HAP-1 (cell line): ENCODE results near the gene ULK1.

Experiments used
- DNase-seq, 2 experiments: peaks; one replicate each; pipeline ENCODE4 v3.0.0-alpha.2; 2016 to 2020; ENCODE audit warnings: low spot score in 2 of 2
- H3K27me3 ChIP-seq: fragments of 250-450 bp; sonication (Bioruptor Pico); 2 replicates; pipeline ENCODE4 v1.5.1; 2020; ENCODE audit warnings: low read depth, mild to moderate bottlenecking, moderate library complexity
- H3K36me3 ChIP-seq: fragments of 250-450 bp; sonication (Bioruptor Pico); replicated peaks from 2 replicates; pipeline ENCODE4 v1.5.1; 2020; ENCODE audit warnings: mild to moderate bottlenecking
- H3K4me1 ChIP-seq: fragments of 250-450 bp; sonication (Bioruptor Pico); 2 replicates; pipeline ENCODE4 v1.5.1; 2020; ENCODE audit warnings: mild to moderate bottlenecking
- H3K4me3 ChIP-seq: fragments of 250-450 bp; sonication (Bioruptor Pico); 2 replicates; pipeline ENCODE4 v1.5.1; 2020; ENCODE audit warnings: mild to moderate bottlenecking, moderate library complexity
- H3K9me3 ChIP-seq: fragments of 250-450 bp; sonication (Bioruptor Pico); 2 replicates; pipeline ENCODE4 v1.5.1; 2020; ENCODE audit warnings: mild to moderate bottlenecking, moderate library complexity
- in situ Hi-C: fragments of 300-500 bp; cut with MboI; formaldehyde crosslinking; loops from 3 replicates; pipeline ENCODE4 v1.14.3; 2020; ENCODE audit warnings: low sequenced_read_pairs, inconsistent platforms, mixed read lengths

Gene ULK1

DNA sequence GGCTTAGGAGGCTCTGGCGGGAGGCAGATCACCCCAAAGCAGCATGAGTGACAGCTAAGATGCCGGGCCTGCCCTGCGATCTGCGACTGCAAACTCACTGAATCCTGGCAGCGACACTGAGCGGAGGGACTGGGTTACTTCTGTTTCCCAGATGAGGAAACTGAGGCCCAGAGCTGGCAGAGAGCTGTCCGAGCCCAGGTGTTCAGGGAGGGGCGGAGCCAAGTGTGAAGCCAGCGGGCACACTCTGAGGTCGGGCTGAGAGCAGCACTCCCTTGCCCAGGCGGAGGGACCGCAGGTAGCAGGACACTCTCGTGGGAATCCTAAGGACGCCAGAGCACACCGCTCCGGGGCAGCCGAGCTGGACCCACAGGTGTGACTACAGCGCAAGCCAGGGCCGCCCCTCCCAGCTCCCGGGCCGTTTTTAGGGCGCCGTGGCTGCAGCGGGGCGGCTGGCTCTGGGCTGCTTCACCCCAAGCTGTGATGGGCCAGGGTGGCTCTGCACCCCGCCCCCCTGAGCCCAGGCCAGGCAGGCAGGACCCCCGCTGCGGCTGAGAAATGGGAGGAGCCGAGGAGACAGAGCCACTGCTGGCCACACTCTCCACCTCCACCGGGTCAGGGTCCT, 38.8 kb upstream of the ULK1 start:
- Histone ChIP-seq H3K36me3 (peaks cover 5% of the 10 kb centered on the region), H3K4me1 (peaks cover 7% of the 10 kb centered on the region), H3K9me3 (no peaks in the 10 kb centered on the region), H3K4me3 (no peak overlapping the region), H3K27me3 (no peaks in the 10 kb centered on the region)
- in situ Hi-C loops, result no loop called here
- no peak for DNase-seq

DNA sequence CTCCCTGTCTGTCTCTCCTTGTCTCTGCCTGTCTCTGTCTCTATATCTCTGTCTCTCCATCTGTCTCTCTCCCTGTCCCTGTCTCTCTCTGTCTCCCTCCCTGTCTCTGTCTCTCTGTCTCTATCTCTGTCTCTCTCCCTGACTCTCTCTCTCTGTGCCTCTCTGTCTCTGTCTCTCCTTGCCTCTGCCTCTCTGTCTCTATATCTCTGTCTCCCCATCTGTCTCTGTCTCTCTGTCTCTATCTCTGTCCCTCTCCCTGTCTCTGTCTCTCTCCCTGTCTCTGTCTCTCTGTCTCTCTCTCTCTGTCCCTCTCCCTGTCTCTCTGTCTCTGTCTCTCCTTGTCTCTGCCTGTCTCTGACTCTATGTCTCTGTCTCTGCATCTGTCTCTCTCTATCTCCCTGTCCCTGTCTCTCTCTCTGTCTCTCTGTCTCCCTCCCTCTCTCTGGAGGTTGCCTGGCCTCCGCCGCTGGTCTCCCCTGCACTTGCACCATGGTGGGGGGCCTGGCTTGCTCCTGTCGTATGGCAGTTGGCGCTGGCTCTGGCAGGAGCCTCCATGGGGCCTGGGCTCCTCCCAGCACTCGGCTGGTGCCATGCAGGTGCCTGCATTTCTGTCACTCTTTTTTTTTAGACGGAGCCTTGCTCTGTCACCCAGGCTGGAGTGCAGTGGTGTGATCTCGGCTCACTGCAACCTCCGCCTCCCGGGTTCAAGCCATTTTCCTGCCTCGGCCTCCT, 37.9 kb upstream of the ULK1 start:
- in situ Hi-C loops, result no loop called here
- H3K9me3 ChIP-seq, result no peaks in the 10 kb centered on the region
- no peaks in the 10 kb centered on the region; the same call in 1 of the 2 replicates for H3K36me3 ChIP-seq
- H3K27me3 ChIP-seq, result no peaks in the 10 kb centered on the region
- no peak for DNase-seq
- H3K4me1 ChIP-seq, result peaks cover 14% of the 10 kb centered on the region
- no peak overlapping the region for H3K4me3 ChIP-seq

DNA sequence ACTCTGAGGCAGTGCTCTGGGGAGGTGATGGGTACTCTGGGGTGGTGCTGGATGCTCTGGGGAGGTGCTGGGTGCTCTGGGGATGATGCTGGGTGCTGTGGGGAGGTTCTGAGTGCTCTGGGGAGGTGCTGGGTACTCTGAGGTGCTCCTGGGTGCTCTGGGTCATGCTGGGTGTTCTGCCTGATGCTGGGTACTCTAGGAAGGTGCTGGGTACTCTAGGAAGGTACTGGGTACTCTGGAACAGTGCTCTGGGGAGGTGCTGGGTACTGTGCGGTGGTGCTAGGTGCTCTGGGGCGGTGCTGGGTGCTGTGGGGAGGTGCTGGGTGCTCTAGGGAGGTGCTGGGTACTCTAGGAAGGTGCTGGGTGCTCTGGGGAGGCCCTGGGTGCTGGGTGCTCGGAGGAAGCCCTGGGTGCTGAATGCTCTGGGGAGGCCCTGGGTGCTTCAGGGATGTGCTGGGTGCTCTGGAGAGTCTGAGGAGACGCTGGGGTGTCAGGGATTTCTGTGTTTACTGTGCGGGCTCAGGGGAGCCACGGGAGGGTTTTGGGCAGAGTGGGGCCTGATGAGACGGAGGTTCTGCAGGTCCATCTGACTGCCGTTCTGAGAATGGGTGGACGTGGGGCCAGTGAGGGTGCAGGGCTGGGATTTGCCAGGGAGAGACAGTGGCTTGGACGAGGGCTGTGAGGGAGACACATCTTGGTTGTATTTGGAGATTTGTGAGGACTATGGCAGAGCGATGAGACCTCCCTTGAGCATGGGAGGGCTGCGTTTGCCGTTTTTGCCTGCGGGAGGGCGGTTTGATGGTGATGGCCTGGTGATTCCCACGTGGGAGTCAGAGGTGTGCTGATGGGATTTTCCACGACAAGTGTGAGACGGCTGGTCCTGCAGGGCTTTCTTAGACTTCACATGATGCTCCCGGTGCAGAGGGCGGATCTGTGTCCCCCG, 36.2 kb upstream of the ULK1 start:
- no peak overlapping the region for H3K4me3 ChIP-seq
- H3K9me3 ChIP-seq, result no peaks in the 10 kb centered on the region
- H3K27me3 ChIP-seq, result no peaks in the 10 kb centered on the region
- no peaks in the 10 kb centered on the region for H3K36me3 ChIP-seq
- H3K4me1 ChIP-seq, result peaks cover 19% of the 10 kb centered on the region
- in situ Hi-C loops, result no loop called here
- DNase-seq, result no peak

DNA sequence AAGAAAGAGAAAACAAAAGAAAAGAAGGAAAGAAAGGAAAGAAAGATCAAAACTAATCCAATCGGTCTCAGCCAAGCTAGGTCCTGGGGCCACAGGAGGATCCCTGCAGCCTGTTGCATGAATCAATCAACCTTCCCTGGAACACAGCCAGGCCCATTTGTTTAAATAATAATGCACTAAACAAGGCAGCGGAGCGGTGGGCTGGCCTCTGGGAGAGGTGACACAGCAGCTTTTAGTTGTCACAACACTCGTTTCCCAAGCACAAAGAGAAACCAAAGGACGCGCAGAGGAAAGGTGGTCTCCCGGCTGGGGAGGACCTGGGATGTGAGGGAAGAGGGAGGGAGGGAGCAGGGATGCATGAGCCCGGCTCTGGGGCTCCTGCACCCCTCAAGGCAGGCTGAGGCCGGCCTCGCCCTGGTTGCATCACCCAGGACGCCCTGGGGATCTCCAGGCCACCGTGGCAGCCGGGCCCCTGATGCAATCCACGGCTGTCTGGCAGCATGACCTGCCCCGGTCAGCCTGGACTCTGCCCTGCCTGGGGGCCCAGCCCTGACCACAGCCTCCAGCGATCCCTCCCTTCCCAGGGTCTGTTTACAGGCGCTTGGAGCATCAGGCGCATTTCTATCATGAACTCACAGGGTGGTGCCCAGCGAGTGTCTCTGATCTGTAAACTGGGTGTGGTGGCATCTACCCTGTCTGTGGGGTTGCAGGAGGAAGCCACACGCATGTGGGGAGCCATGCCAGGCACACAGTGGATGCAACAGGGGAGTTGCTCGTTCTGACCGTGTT, 33.8 kb upstream of the ULK1 start:
- in situ Hi-C loops, result no loop called here
- peak overlapping the region; percentile 21 for H3K4me3 ChIP-seq
- peak; percentile 92 to 97 for DNase-seq
- no peaks in the 10 kb centered on the region for H3K9me3 ChIP-seq
- H3K27me3 ChIP-seq, result no peaks in the 10 kb centered on the region
- H3K36me3 ChIP-seq, result no peaks in the 10 kb centered on the region
- peaks cover 19% of the 10 kb centered on the region for H3K4me1 ChIP-seq

DNA sequence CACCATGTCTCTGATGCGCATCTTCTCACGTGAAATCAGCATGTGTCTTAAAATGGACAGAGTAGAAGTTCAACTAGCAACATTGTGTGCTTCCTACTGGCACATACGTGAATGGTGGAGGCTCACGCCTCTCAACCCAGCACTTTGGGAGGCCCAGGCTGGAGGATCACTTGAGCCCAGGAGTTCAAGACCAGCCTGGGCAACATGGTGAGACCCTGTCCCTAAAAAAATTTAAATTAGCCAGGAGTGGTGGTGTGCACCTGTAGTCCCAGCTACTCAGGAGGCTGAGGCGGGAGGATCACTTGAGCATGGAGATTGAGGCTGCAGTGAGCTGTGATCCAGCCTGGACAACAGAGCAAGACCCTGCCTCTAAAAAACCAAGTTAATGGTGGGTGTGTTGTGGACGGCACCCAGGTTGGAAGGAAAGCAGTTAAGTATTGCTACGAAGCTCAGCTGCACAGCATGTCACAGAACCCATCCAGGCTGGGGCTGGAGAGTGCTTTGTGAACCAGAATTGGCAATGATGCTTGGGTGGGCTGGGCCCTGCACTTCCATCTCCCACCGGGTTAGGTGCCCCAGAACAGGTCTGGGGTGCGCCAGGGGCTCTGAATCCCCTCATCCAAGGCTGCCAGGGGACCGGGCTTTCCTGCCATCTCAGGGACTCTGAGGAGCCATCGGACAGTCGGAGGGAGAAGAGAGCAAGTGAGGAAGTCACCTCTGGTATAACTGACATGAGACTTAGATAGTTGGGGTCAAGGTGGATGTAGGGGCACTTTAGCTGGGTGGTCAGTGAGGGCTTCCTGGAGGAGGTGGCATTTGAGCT, 33.0 kb upstream of the ULK1 start:
- in situ Hi-C loops, result no loop called here
- H3K27me3 ChIP-seq, result no peaks in the 10 kb centered on the region
- no peak for DNase-seq
- H3K4me1 ChIP-seq, result peaks cover 19% of the 10 kb centered on the region
- H3K9me3 ChIP-seq, result no peaks in the 10 kb centered on the region
- no peak overlapping the region for H3K4me3 ChIP-seq
- H3K36me3 ChIP-seq, result no peaks in the 10 kb centered on the region

DNA sequence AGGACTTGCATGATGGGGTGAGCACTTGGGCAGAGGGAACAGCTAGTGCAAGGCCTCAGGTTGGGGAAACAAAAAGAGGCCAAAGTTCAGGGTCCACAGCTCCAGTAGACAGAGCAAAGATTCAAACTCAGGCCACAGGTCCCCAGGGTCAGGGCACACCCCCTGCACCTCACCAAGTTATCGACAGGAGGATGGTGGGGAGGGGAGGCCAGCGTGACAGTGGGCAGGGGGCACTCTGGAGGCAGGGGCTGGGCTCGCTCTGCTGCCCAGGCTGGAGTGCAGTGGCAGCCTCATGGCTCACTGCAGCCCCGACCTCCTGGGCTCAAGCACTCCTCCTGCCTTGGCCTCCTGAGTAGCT, 32.4 kb upstream of the ULK1 start:
- Histone ChIP-seq H3K4me1 (peaks cover 19% of the 10 kb centered on the region), H3K27me3 (no peaks in the 10 kb centered on the region), H3K9me3 (no peaks in the 10 kb centered on the region), H3K36me3 (no peaks in the 10 kb centered on the region), H3K4me3 (no peak overlapping the region)
- in situ Hi-C loops, result no loop called here
- no peak for DNase-seq

DNA sequence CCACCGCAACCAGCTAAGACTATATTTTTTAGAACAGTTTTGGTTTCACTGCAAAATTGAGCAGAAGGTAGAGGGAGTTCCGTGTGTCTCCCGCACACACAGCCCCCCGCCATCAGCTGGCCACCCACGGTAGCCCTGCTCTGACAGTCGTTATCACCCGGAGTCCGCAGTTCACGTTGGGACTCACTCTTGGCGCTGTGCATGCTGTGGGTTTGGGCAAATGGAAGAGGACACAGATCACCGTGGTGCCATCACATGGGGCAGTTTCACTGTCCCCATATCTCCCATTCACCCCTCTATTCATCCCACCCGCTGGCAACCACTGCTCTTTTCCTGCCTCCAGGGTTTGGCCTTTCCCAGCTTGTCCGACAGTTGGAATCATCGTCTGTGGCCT, 31.8 kb upstream of the ULK1 start:
- in situ Hi-C loops, result no loop called here
- no peaks in the 10 kb centered on the region for H3K27me3 ChIP-seq
- no peak overlapping the region for H3K4me3 ChIP-seq
- DNase-seq, result no peak
- no peaks in the 10 kb centered on the region for H3K9me3 ChIP-seq
- H3K36me3 ChIP-seq, result no peaks in the 10 kb centered on the region
- peaks cover 19% of the 10 kb centered on the region for H3K4me1 ChIP-seq

DNA sequence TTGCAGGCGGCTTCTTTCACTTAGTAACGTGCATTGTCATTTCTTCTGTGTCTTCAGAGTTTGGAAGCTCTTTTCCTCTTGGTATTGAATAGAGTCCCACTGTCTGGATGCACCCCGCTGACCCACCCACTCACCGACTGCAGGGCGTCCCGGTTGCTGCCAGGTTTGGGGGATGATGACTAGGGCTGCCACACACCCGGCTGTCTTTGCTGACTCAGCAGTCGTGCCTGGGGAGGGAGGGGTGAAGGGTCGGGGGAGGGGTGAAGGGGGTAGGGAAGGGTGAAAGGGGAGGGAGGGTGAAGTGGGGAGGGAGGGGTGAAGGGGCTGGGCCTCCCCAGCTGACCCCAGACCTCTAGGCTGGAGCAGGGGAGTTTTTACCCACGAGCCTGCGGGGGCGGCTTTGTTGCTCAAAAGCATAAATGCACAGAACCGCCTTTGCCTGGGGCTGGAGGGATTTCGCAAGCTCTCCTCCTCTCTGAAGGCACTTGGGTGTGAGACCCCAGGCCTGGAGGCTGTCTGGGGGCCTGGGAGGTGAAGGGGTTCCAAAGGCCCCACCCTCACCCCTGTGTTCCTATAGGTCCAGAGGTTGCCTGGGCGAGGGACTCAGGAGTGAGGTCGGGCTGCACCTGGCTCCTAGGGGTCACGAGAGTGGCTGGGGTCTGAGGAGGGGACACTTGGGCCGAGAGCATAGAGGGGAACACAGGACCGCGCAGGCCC, 31.3 kb upstream of the ULK1 start:
- no peaks in the 10 kb centered on the region for H3K27me3 ChIP-seq

DNA sequence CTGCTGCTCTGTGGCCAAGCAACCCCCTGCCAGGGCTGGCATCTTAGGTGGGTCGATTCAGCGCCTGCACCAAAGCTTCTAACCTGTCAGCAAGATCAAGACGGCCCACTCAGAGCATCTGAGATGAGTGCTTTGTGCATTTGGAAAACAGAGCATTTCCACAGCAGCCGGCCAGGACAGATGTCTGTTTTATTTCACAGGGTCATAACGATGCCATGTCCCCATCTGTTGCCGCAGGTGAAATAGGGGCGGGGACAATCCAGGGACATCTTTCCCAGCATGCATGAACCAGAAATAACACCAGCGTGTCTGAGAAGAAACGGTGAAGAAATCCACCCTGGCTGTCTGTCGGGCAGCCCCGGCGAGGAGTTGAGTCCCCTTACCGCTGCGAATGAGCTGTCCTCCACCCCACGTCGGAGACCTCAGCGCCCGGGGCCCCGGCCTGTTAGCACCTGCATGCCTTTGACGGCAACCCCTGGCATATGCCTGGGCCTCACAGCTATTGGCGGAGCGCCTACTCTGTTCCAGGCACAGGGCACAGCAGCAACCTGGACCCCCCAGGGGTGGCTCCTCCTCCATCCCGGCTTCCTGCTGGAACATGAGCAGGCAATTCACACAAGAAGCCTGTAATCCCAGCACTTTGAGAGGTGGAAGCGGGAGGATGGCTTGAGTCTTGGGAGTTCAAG, 30.6 kb upstream of the ULK1 start:
- in situ Hi-C loops, result no loop called here
- Histone ChIP-seq H3K4me1 (peaks cover 19% of the 10 kb centered on the region), H3K36me3 (no peaks in the 10 kb centered on the region), H3K9me3 (no peaks in the 10 kb centered on the region), H3K27me3 (no peaks in the 10 kb centered on the region), H3K4me3 (no peak overlapping the region)
- DNase-seq, result no peak

More for the DNA sequence above, 31.3 kb upstream of the ULK1 start:
- DNase-seq, result peak in 1 of 2 experiments; percentile 52
- Histone ChIP-seq H3K36me3 (no peaks in the 10 kb centered on the region), H3K9me3 (no peaks in the 10 kb centered on the region), H3K4me3 (no peak overlapping the region), H3K4me1 (peaks cover 19% of the 10 kb centered on the region)
- in situ Hi-C loops, result no loop called here

DNA sequence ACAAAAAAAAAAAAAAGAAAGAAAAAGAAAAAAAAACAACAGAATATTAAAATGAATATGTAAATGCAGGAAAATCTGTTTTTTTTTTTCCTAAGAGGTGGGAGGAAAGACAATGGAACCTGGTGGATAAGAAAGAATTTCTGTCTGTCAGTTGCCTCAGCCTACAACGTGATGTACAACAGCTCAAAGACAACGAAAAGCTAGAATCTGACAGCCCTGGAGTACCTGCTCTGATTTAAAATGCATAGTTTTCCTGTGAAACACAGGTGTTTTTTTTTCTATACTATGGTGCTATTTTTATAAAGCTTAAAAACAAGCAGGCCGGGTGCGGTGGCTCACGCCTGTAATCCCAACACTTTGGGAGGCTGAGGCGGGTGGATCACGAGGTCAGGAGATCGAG, 30.0 kb upstream of the ULK1 start:
- no peak for DNase-seq
- Histone ChIP-seq H3K36me3 (no peaks in the 10 kb centered on the region), H3K4me1 (peaks cover 19% of the 10 kb centered on the region), H3K27me3 (no peaks in the 10 kb centered on the region), H3K9me3 (no peaks in the 10 kb centered on the region), H3K4me3 (no peak overlapping the region)
- in situ Hi-C loops, result no loop called here

DNA sequence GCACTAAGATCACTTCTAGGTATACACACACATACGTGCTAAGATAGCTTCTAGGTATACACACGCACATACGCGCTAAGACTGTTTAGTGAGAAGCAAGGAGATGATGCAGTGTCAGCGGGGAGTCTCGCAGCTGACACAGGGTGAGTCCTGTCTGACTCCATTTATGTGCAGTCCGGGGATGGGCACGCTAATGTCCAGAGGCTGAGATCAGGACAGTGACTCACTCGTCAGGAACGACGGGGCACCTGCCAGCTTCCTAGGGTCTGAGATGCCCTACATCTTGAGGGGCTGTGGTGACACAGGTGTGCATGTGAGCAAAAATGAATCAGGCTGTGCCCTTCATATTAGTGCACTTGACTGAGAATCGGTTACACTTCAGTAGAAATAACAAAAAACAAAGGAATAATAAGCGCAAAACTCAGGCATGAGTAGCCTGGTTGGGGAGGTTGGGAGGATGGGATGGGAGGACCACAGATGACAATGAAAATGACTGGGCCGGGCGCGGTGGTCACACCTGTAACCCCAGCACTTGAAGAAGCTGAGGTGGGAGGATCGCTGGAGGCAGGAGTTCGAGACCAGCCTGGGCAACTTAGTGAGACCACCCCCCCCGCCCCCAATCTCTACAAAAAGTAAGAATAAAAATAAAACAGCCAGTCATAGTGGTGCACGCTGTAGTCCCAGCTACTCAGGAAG, 29.1 kb upstream of the ULK1 start:
- no peak for DNase-seq
- in situ Hi-C loops, result no loop called here
- H3K27me3 ChIP-seq, result no peaks in the 10 kb centered on the region
- H3K9me3 ChIP-seq, result no peaks in the 10 kb centered on the region
- H3K36me3 ChIP-seq, result no peaks in the 10 kb centered on the region
- peaks cover 13% of the 10 kb centered on the region for H3K4me1 ChIP-seq
- H3K4me3 ChIP-seq, result no peak overlapping the region
